SK-N-SH (cell line): ENCODE results near the gene PTPRK. TPM values are rescaled to one million over a fixed set of nuclear protein-coding genes. Genes with fewer than 3 reads are reported as not detected.

Experiments used
- CTCF ChIA-PET: fragments of 300-600, 350-600 bp; formaldehyde crosslinking; extraction: SDS; loops from one replicate; lab custom pipeline; 2021; lab: Yijun Ruan, JAX
- POLR2A ChIA-PET: fragments of 350-600 bp; sonication (Branson Sonifier 250); formaldehyde crosslinking; extraction: SDS; loops from one replicate; lab custom pipeline; 2020; ENCODE audit warnings: antibody characterized with exemption, inconsistent platforms; lab: Yijun Ruan, JAX
- DNase-seq: peaks from one replicate; pipeline ENCODE4 v3.0.0; 2012
- H2AFZ ChIP-seq: fragments of 200-600 bp; sonication (generic); 2 replicates; pipeline ENCODE4 v1.8.1; 2016; ENCODE audit warnings: antibody characterized with exemption, mild to moderate bottlenecking, low read depth
- H3F3A ChIP-seq: fragments of 200-600 bp; sonication (generic); replicated peaks from 2 replicates; pipeline ENCODE3; 2016; ENCODE audit warnings: antibody characterized with exemption, mild to moderate bottlenecking; ENCODE audit not compliant: insufficient read depth
- H3K27ac ChIP-seq, 2 experiments: fragments of 200-500 bp in 1 of 2; fragments of 200-600 bp in 1 of 2; sonication (Bioruptor generic) in 1 of 2; sonication (generic), shearing (Covaris generic) in 1 of 2; 2 replicates each; pipeline versions ENCODE4 v1.5.1 to v1.6.1; 2014 to 2016; ENCODE audit warnings: low read depth in 2 of 2, inconsistent platforms in 1 of 2, low read length in 1 of 2, mild to moderate bottlenecking in 1 of 2, mixed read lengths in 1 of 2
- H3K27me3 ChIP-seq: fragments of 200-600 bp; sonication (generic), shearing (Covaris generic); 2 replicates; pipeline ENCODE4 v1.6.1; 2016; ENCODE audit warnings: mixed run types; ENCODE audit not compliant: insufficient read depth
- H3K36me3 ChIP-seq, 2 experiments: fragments of 200-500 bp in 1 of 2; fragments of 200-600 bp in 1 of 2; sonication (Bioruptor generic) in 1 of 2; sonication (generic) in 1 of 2; replicated peaks in 1 of 2; 2 replicates each; pipeline versions ENCODE3 to v1.5.1; 2014 to 2016; ENCODE audit warnings: low read length in 1 of 2, mild to moderate bottlenecking in 1 of 2; ENCODE audit not compliant: insufficient read depth in 2 of 2, control insufficient read depth in 1 of 2
- H3K4me1 ChIP-seq, 2 experiments: fragments of 200-500 bp in 1 of 2; fragments of 200-600 bp in 1 of 2; sonication (Bioruptor generic) in 1 of 2; sonication (generic), shearing (Covaris generic) in 1 of 2; 2 replicates each; pipeline versions ENCODE4 v1.5.1 to v1.6.1; 2014 to 2016; ENCODE audit warnings: low read depth in 1 of 2, low read length in 1 of 2, mixed run types in 1 of 2; ENCODE audit not compliant: insufficient read depth in 2 of 2, control insufficient read depth in 1 of 2
- H3K4me2 ChIP-seq: fragments of 200-600 bp; sonication (generic), shearing (Covaris generic); 2 replicates; pipeline ENCODE4 v1.6.1; 2017; ENCODE audit warnings: mixed run types
- H3K4me3 ChIP-seq, 2 experiments: fragments of 200-500 bp in 1 of 2; fragments of 200-600 bp in 1 of 2; sonication (Bioruptor generic) in 1 of 2; sonication (generic), shearing (Covaris generic) in 1 of 2; 2 replicates each; pipeline versions ENCODE4 v1.5.1 to v1.8.1; 2014 to 2016; ENCODE audit warnings: low read depth in 2 of 2, inconsistent platforms in 1 of 2, low read length in 1 of 2, mild to moderate bottlenecking in 1 of 2, mixed read lengths in 1 of 2, moderate library complexity in 1 of 2
- H3K79me2 ChIP-seq: fragments of 200-600 bp; sonication (generic); 2 replicates; pipeline ENCODE4 v1.8.1; 2017; ENCODE audit warnings: mild to moderate bottlenecking; ENCODE audit not compliant: insufficient read depth
- H3K9ac ChIP-seq: fragments of 200-600 bp; sonication (generic); 2 replicates; pipeline ENCODE4 v1.6.1; 2017; ENCODE audit warnings: mixed run types
- H3K9me2 ChIP-seq: fragments of 200-600 bp; sonication (generic); 2 replicates; pipeline ENCODE4 v1.6.1; 2017; ENCODE audit warnings: mixed run types
- H3K9me3 ChIP-seq: fragments of 200-600 bp; sonication (generic); 2 replicates; pipeline ENCODE4 v1.6.1; 2017; ENCODE audit warnings: mixed run types, mild to moderate bottlenecking, moderate library complexity
- H4K20me1 ChIP-seq: fragments of 200-600 bp; sonication (generic); 2 replicates; pipeline ENCODE4 v1.6.1; 2017; ENCODE audit warnings: mild to moderate bottlenecking, mixed run types; ENCODE audit not compliant: insufficient read depth
- CHD2 ChIP-seq: fragments of 150-350 bp; IDR thresholded peaks from 2 replicates; pipeline ENCODE4 v1.6.1; 2018; ENCODE audit warnings: low read length; ENCODE audit not compliant: partially characterized antibody
- JUND ChIP-seq: IDR thresholded peaks from 2 replicates; pipeline ENCODE4 v1.4.0; 2012
- MEF2A ChIP-seq: IDR thresholded peaks from 2 replicates; pipeline ENCODE4 v1.4.0; 2012; ENCODE audit warnings: low read depth, borderline replicate concordance
- MXI1 ChIP-seq: IDR thresholded peaks from 2 replicates; pipeline ENCODE4 v1.6.1; 2012; ENCODE audit warnings: mild to moderate bottlenecking, low read depth, low read length, improper control_type of control experiment
- NRF1 ChIP-seq: IDR thresholded peaks from 2 replicates; pipeline ENCODE4 v1.6.1; 2012; ENCODE audit warnings: low read depth, mild to moderate bottlenecking, low read length
- POLR2AphosphoS5 ChIP-seq: IDR thresholded peaks from 2 replicates; pipeline ENCODE4 v1.6.1; 2012; ENCODE audit warnings: low read depth, low read length
- RAD21 ChIP-seq: IDR thresholded peaks from 2 replicates; pipeline ENCODE4 v1.6.1; 2012; ENCODE audit warnings: mild to moderate bottlenecking, low read length
- RFX5 ChIP-seq: IDR thresholded peaks from 2 replicates; pipeline ENCODE4 v1.6.1; 2012; ENCODE audit warnings: mild to moderate bottlenecking, improper control_type of control experiment, low read length
- RXRA ChIP-seq: IDR thresholded peaks from 2 replicates; pipeline ENCODE4 v1.4.0; 2012; ENCODE audit warnings: low read depth, mild to moderate bottlenecking, borderline replicate concordance
- SIN3A ChIP-seq: IDR thresholded peaks from 2 replicates; pipeline ENCODE4 v1.6.1; 2012; ENCODE audit warnings: low read depth, mild to moderate bottlenecking, low read length, moderate library complexity, borderline replicate concordance
- SMC3 ChIP-seq: IDR thresholded peaks from 2 replicates; pipeline ENCODE4 v1.6.1; 2012; ENCODE audit warnings: low read depth, low read length, improper control_type of control experiment
- TAF1 ChIP-seq: IDR thresholded peaks from 2 replicates; pipeline ENCODE4 v1.6.1; 2012; ENCODE audit warnings: low read depth, mild to moderate bottlenecking, low read length, moderate library complexity, borderline replicate concordance
- WGBS: methylation state at CpG from one replicate; pipeline ENCODE4 v1.1.6; 2017; ENCODE audit warnings: low lambda C conversion rate; 5-methylcytosine and 5-hydroxymethylcytosine counted together
- polyA plus RNA-seq, 3 experiments: library from polyadenylated mRNA; depleted of rRNA; stranded (reverse); fragments of >200 nt; gene quantifications; 2 replicates each; pipeline ENCODE4 v1.2.3, GENCODE V29; 2012
- TF ChIP-seq, protein P1 (sequence below): IDR thresholded peaks from 2 replicates; pipeline ENCODE4; 2012
- TF ChIP-seq, protein P2 (sequence below): IDR thresholded peaks from 2 replicates; pipeline ENCODE4 v1.4.0; 2012; ENCODE audit warnings: low read depth, borderline replicate concordance

Gene PTPRK
- polyA plus RNA-seq, 1 of the 3 experiments (the other 2 are of a cell fraction): 9.5 TPM

DNA sequence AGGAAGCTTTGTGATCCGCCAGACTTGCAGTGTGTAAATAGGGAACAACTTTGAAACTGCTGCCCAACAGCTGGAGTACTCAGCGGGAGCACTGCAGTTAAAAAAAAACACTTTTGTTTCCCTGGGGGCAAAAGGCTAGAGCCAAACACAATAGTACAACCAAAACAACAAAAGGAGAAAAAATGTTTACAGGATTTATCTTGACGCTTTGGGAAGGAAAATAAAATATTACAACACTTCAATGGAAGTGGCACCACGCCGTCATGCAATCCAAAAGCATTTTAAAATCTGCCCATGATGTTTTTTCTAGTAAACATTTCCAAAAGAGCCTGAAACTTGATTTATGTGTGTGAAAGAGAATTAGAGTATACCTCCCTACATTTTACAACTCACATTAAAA lies 26.0 kb downstream of the PTPRK start:
- no peaks in the 10 kb centered on the region for H3K9me2 ChIP-seq
- H3K4me3 ChIP-seq: no peak overlapping the region
- no peaks in the 10 kb centered on the region for H3K27me3 ChIP-seq
- H3K27ac ChIP-seq: no peak overlapping the region
- TF ChIP-seq, protein P1, sequence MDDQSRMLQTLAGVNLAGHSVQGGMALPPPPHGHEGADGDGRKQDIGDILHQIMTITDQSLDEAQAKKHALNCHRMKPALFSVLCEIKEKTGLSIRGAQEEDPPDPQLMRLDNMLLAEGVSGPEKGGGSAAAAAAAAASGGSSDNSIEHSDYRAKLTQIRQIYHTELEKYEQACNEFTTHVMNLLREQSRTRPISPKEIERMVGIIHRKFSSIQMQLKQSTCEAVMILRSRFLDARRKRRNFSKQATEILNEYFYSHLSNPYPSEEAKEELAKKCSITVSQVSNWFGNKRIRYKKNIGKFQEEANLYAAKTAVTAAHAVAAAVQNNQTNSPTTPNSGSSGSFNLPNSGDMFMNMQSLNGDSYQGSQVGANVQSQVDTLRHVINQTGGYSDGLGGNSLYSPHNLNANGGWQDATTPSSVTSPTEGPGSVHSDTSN: no peak
- no peak for TF ChIP-seq POLR2AphosphoS5
- no peak for TF ChIP-seq SMC3
- TF ChIP-seq RFX5: no peak
- TF ChIP-seq, all 33 proteins: peak for 0
- DNase-seq: no peak
- no peak overlapping the region for H3K4me2 ChIP-seq
- ChIA-PET CTCF (no interaction called here), POLR2A (no interaction called here)
- no peak overlapping the region for H3K9ac ChIP-seq
- no peak overlapping the region for H2AFZ ChIP-seq
- H3K4me1 ChIP-seq: peaks cover 0 to 15% of the 10 kb centered on the region in 2 experiments; a peak in 1 of 4 replicates
- H3K36me3 ChIP-seq: no peaks in the 10 kb centered on the region
- H3K79me2 ChIP-seq: peaks cover 55% of the 10 kb centered on the region
- peaks cover 3% of the 10 kb centered on the region for H3F3A ChIP-seq
- H3K9me3 ChIP-seq: no peaks in the 10 kb centered on the region
- WGBS: 87% methylated on average over 5 of the region's 5 CpGs
- H4K20me1 ChIP-seq: peaks cover 8% of the 10 kb centered on the region

- POLR2A ChIA-PET: no interaction called here
- H3K27me3 ChIP-seq: no peaks in the 10 kb centered on the region
- no peak overlapping the region for H3K27ac ChIP-seq
These were observed 26.5 kb downstream of the PTPRK start for GRCh38 chr6:128493877-128494276.

More at GRCh38 chr6:128493877-128494276, 26.5 kb downstream of the PTPRK start:
- H4K20me1 ChIP-seq: peaks cover 8% of the 10 kb centered on the region
- H3K9ac ChIP-seq: no peak overlapping the region
- peaks cover 0 to 15% of the 10 kb centered on the region in 2 experiments; a peak in 1 of 4 replicates for H3K4me1 ChIP-seq
- H3K9me3 ChIP-seq: no peaks in the 10 kb centered on the region
- H3K4me3 ChIP-seq: no peak overlapping the region
- peaks cover 3% of the 10 kb centered on the region for H3F3A ChIP-seq
- no peak overlapping the region for H3K4me2 ChIP-seq
- WGBS: 88% methylated on average over 4 of the region's 4 CpGs
- no peak overlapping the region for H2AFZ ChIP-seq
- no peaks in the 10 kb centered on the region for H3K36me3 ChIP-seq
- peaks cover 51% of the 10 kb centered on the region for H3K79me2 ChIP-seq
- H3K9me2 ChIP-seq: no peaks in the 10 kb centered on the region
- TF ChIP-seq NRF1 (no peak), POLR2AphosphoS5 (no peak), RXRA (no peak), CHD2 (no peak), RAD21 (no peak), JUND (no peak), SMC3 (no peak), MEF2A (no peak), MXI1 (no peak), SIN3A (no peak), TAF1 (no peak)
- TF ChIP-seq, protein P1: no peak
- TF ChIP-seq, protein P2, sequence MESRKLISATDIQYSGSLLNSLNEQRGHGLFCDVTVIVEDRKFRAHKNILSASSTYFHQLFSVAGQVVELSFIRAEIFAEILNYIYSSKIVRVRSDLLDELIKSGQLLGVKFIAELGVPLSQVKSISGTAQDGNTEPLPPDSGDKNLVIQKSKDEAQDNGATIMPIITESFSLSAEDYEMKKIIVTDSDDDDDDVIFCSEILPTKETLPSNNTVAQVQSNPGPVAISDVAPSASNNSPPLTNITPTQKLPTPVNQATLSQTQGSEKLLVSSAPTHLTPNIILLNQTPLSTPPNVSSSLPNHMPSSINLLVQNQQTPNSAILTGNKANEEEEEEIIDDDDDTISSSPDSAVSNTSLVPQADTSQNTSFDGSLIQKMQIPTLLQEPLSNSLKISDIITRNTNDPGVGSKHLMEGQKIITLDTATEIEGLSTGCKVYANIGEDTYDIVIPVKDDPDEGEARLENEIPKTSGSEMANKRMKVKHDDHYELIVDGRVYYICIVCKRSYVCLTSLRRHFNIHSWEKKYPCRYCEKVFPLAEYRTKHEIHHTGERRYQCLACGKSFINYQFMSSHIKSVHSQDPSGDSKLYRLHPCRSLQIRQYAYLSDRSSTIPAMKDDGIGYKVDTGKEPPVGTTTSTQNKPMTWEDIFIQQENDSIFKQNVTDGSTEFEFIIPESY: no peak
- DNase-seq: no peak
- CTCF ChIA-PET: no interaction called here
